Effector memory CD8-positive, alpha-beta T cell (primary cell): Measurements from ENCODE around the gene HDAC6.
"Not testable (repeated sequence)": the region's sequence is repeated elsewhere in the genome, so short reads cannot be mapped to it uniquely, and the experiment has no call there.

Experiments
- ATAC-seq: fragments of 150-1000 bp; cut with Tn5 transposase; replicated peaks from 2 replicates; pipeline ENCODE4 v1.10.0; 2021; ENCODE audit warnings: mild to moderate bottlenecking, moderate library complexity
- DNase-seq, 3 experiments: peaks; one replicate each; pipeline ENCODE4 v3.0.0; 2021
- H3K27ac Mint-ChIP-seq, 2 donors: one replicate each; pipeline ENCODE4 v1.8.0; 2022; ENCODE audit warnings: mild to moderate bottlenecking in 2 of 2, mixed read lengths in 2 of 2, moderate library complexity in 2 of 2
- H3K27me3 Mint-ChIP-seq, 2 donors: one replicate each; pipeline ENCODE4 v1.8.0; 2022; ENCODE audit warnings: mixed read lengths in 2 of 2
- H3K36me3 Mint-ChIP-seq: one replicate; pipeline ENCODE4 v1.8.0; 2022; ENCODE audit warnings: mild to moderate bottlenecking, moderate library complexity, mixed read lengths; ENCODE audit not compliant: insufficient read depth
- H3K4me1 Mint-ChIP-seq, 2 donors: one replicate each; pipeline ENCODE4 v1.8.0; 2022; ENCODE audit warnings: low read depth in 2 of 2, mixed read lengths in 2 of 2
- H3K4me3 Mint-ChIP-seq, 2 donors: one replicate each; pipeline ENCODE4 v1.8.0; 2022; ENCODE audit warnings: mild to moderate bottlenecking in 2 of 2, mixed read lengths in 2 of 2, moderate library complexity in 2 of 2
- H3K9me3 Mint-ChIP-seq, 2 donors: one replicate each; pipeline ENCODE4 v1.8.0; 2022; ENCODE audit warnings: mixed read lengths in 2 of 2

The HDAC6 gene

DNA sequence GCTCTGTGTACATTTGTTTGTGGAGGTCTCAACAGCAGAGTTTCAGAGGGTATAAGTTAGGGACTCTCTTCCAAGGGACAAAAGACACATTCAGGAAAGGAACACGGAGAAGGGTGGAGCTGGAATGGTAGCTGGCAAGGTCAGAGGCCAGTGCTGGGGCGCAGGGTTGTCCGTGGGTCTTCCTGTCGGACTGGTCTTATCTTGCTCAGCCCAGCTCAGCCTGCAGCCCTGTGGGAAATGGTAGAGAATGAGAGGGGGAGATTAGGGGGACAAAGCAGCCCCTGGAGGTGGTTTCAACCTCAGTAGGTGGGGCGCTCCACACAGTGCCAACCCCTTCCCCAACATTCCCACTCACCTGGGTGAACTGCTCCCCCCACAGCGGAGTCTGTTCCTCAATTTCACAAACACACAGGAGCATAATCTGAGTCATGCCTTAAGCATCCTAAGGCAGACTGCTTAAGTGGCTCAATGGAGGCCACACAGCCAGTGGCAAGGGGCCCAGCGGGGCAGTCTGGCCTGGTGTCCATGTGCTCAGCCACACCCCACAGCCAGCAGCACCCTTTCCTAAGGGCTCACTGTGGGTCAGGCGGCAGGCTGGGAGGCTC, 6.9 kb upstream of the HDAC6 start:
- H3K4me3 Mint-ChIP-seq = no peak overlapping the region
- H3K4me1 Mint-ChIP-seq = peaks cover 0 to under 1% of the 10 kb centered on the region in 2 donors
- H3K36me3 Mint-ChIP-seq = peaks cover 3% of the 10 kb centered on the region
- H3K9me3 Mint-ChIP-seq = no peaks in the 10 kb centered on the region
- no peaks in the 10 kb centered on the region for H3K27me3 Mint-ChIP-seq
- ATAC-seq (no peak), DNase-seq (no peak)
- no peak overlapping the region for H3K27ac Mint-ChIP-seq

DNA sequence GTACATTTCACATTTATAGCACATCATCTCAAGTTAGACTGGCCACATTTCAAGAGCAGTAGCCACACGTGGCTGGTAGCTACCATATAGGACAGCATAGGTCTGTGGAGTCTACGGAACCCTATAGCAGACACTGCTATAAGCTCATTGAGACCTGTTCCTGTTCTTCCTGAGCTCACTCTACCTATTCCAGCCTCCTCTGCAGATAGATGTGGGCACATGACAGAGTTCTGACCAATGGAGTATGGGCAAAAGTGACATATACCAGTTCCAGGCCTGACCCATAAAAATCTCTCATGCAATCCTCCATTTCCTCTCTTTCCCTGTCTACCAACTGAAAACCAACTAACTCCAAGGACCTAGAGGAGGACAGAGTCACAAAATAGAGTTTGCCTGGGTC, 3.5 kb upstream of the HDAC6 start:
- peaks cover 9 to 10% of the 10 kb centered on the region in 2 donors for H3K4me1 Mint-ChIP-seq
- ATAC-seq = no peak
- no peak for DNase-seq
- no peak overlapping the region for H3K27ac Mint-ChIP-seq
- no peaks in the 10 kb centered on the region for H3K27me3 Mint-ChIP-seq
- no peak overlapping the region for H3K4me3 Mint-ChIP-seq
- peaks cover 20% of the 10 kb centered on the region for H3K36me3 Mint-ChIP-seq
- no peaks in the 10 kb centered on the region for H3K9me3 Mint-ChIP-seq

DNA sequence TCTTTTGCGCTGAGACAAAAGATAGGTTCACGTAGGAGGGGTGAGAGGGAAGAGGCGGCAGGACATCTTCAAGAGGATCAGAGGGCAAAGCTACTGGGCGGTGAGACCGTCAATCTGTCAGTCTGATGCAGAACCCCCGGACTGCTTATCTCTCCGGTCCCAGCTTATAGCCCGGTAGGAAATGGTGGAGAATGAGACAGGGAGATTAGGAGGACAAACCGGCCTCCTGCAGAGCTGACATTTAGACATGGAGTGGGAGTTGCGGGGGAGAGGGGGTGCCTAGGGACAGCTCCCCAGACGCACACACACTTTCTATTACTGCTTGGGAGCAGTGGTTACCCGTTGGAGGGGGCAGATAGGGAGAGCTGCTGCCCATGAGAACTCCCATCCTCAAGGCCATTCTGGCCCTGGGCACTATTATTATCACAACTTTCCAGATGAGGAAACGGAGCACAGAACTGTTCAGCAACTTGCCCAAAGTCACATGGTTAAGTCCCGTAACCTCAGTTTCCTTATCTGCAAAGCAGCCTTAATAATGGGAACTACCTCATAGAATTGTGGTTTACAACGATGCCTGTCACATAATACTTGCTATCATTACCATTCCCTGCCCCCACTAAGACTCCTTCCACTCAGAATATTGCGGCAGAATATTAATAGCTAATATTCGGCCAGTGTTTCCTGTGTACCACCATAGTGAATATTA, 1.1 kb upstream of the HDAC6 start:
- H3K4me3 Mint-ChIP-seq = peak overlapping the region; percentile 93 to 95
- H3K27me3 Mint-ChIP-seq = no peaks in the 10 kb centered on the region
- H3K4me1 Mint-ChIP-seq = peaks cover 9 to 16% of the 10 kb centered on the region in 2 donors
- no peak for ATAC-seq
- peaks cover 17% of the 10 kb centered on the region for H3K36me3 Mint-ChIP-seq
- DNase-seq = peak in 1 of 3 experiments; percentile 1
- peak overlapping the region; percentile 96 for H3K27ac Mint-ChIP-seq
- H3K9me3 Mint-ChIP-seq = no peaks in the 10 kb centered on the region

DNA sequence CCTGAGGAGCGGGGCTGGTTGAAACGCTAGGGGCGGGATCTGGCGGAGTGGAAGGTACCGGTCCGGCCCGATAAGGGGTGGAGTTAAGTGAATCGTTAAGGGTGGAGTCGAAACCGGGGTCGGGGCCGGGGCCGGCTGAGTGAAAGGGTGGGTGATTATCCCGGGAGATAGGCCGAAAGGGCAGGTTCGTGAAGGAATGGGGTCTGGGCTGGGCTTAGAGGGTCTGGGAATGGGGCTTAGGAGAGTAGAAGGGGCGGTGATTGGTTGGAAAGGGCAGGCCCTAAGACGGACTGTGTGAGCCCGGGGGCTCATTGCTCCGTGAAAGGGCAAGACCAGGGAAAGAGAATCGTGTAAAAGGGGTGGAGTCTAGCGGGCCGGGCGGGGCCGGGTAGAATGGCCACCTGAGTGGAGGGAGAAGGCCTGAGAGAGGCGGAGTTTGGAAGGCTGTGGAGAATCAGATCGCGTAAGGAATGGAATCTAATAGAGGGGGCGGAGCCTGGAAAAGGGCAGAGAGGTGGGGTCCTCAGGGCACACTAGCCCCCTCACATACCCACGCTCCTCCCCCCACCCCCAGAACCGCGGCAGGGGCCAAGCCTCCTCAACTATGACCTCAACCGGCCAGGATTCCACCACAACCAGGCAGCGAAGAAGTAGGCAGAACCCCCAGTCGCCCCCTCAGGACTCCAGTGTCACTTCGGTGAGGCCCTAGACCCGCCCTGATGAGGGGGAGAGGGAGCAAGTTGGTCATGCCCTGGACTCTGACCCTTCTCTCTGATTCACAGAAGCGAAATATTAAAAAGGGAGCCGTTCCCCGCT, 430 bp downstream of the HDAC6 start:
- Mint-ChIP-seq H3K27ac (peak overlapping the region; percentile 96), H3K9me3 (no peaks in the 10 kb centered on the region), H3K4me1 (peaks cover 9 to 16% of the 10 kb centered on the region in 2 donors), H3K36me3 (peaks cover 23% of the 10 kb centered on the region), H3K4me3 (peak overlapping the region; percentile 93 to 95), H3K27me3 (no peaks in the 10 kb centered on the region)
- DNase-seq = peak in 1 of 3 experiments; percentile 50
- peak; percentile 18 for ATAC-seq

DNA sequence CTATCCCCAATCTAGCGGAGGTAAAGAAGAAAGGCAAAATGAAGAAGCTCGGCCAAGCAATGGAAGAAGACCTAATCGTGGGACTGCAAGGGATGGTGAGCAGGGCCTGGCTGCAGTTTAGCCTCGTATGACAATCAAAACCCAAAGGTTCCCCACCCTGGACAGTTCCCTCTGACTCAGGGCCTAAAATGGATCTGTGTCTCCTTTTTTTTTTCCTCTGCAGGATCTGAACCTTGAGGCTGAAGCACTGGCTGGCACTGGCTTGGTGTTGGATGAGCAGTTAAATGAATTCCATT, 986 bp downstream of the HDAC6 start:
- DNase-seq (no peak), ATAC-seq (no peak)
- Mint-ChIP-seq H3K9me3 (no peaks in the 10 kb centered on the region), H3K27ac (peak overlapping the region; percentile 46 to 96), H3K27me3 (no peaks in the 10 kb centered on the region), H3K4me1 (peaks cover 9 to 16% of the 10 kb centered on the region in 2 donors), H3K36me3 (peaks cover 23% of the 10 kb centered on the region), H3K4me3 (peak overlapping the region; percentile 93 to 95)

DNA sequence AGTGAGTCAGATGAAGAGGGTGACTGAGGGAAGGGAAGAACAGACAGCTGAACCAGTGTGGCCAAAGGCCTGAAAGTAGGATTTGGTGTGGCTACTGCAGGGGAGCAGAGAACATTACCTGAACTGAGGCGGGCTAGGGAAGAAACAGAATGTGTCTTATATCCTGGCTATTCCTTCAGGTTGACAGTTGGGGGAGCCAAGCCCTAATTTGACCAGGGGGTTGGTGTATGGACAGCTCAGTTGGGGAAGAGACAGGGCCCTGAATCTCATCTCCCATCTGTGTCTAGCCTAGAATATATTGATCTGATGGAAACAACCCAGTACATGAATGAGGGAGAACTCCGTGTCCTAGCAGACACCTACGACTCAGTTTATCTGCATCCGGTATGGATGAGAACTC, 4.2 kb downstream of the HDAC6 start:
- Mint-ChIP-seq H3K4me1 (peaks cover 4 to 10% of the 10 kb centered on the region in 2 donors), H3K27ac (peak overlapping the region in 1 of 2 donors; percentile 44), H3K36me3 (peaks cover 23% of the 10 kb centered on the region), H3K9me3 (no peaks in the 10 kb centered on the region), H3K27me3 (no peaks in the 10 kb centered on the region), H3K4me3 (no peak overlapping the region)
- no peak for ATAC-seq
- DNase-seq = no peak

DNA sequence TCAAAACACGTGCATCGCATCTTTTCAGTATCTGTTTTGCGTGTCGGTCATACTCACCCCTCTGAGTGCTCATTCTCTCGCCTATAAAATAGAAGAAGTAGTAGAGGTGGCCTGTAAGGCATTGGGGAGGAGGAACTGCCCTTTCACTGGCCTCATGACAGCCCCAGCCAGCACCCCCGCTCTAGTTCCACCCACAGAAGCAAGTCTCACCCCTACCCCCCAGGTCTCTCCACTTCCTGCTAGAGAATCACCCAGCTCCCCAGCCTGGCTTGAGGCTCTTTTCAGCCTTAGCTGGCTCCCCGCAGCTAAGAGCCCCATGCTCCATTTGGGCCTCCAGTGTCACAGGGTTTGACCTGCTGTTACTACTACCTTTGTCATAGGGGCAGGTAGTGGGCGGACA, 11.8 kb downstream of the HDAC6 start:
- H3K4me3 Mint-ChIP-seq = no peak overlapping the region
- H3K4me1 Mint-ChIP-seq = no peaks in the 10 kb centered on the region
- no peak for DNase-seq
- H3K36me3 Mint-ChIP-seq = peaks cover 15% of the 10 kb centered on the region
- H3K27ac Mint-ChIP-seq = no peak overlapping the region
- no peak for ATAC-seq
- no peaks in the 10 kb centered on the region for H3K27me3 Mint-ChIP-seq
- H3K9me3 Mint-ChIP-seq = no peaks in the 10 kb centered on the region

DNA sequence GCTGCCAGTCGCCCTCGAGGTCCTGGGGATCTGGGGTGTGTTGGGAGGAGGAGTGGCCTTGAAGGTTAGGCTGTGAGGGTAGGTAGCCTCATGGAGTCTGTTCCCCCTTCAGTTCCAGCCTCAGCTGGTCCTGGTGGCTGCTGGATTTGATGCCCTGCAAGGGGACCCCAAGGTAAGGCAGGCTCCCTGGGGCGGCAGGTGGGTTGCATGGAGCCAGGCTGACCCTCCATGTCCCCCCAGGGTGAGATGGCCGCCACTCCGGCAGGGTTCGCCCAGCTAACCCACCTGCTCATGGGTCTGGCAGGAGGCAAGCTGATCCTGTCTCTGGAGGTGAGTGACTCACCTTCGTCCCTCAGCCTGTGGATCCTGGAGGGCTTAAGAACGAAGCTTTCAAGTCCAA, 12.9 kb downstream of the HDAC6 start:
- no peaks in the 10 kb centered on the region for H3K9me3 Mint-ChIP-seq
- H3K27ac Mint-ChIP-seq = no peak overlapping the region
- H3K36me3 Mint-ChIP-seq = peaks cover 20% of the 10 kb centered on the region

DNA sequence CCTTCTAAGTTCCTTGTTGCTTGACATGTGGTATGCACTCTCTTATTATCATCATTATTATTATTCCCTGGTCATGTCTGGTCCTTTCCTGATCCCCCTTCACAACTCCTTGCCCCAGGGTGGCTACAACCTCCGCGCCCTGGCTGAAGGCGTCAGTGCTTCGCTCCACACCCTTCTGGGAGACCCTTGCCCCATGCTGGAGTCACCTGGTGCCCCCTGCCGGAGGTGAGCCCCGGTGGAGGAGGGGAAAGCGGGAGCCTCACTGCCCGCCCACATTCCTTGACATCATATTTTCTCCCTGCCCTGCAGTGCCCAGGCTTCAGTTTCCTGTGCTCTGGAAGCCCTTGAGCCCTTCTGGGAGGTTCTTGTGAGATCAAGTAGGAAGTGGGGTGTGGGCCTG, 13.4 kb downstream of the HDAC6 start:
- no peak for DNase-seq
- no peaks in the 10 kb centered on the region for H3K27me3 Mint-ChIP-seq
- no peaks in the 10 kb centered on the region for H3K4me1 Mint-ChIP-seq
- no peaks in the 10 kb centered on the region for H3K9me3 Mint-ChIP-seq
- ATAC-seq = no peak
- H3K4me3 Mint-ChIP-seq = no peak overlapping the region
- H3K27ac Mint-ChIP-seq = no peak overlapping the region
- H3K36me3 Mint-ChIP-seq = peaks cover 20% of the 10 kb centered on the region

More for the DNA sequence above, 12.9 kb downstream of the HDAC6 start:
- DNase-seq (no peak), ATAC-seq (no peak)
- H3K4me3 Mint-ChIP-seq = no peak overlapping the region
- no peaks in the 10 kb centered on the region for H3K27me3 Mint-ChIP-seq
- H3K4me1 Mint-ChIP-seq = no peaks in the 10 kb centered on the region

DNA sequence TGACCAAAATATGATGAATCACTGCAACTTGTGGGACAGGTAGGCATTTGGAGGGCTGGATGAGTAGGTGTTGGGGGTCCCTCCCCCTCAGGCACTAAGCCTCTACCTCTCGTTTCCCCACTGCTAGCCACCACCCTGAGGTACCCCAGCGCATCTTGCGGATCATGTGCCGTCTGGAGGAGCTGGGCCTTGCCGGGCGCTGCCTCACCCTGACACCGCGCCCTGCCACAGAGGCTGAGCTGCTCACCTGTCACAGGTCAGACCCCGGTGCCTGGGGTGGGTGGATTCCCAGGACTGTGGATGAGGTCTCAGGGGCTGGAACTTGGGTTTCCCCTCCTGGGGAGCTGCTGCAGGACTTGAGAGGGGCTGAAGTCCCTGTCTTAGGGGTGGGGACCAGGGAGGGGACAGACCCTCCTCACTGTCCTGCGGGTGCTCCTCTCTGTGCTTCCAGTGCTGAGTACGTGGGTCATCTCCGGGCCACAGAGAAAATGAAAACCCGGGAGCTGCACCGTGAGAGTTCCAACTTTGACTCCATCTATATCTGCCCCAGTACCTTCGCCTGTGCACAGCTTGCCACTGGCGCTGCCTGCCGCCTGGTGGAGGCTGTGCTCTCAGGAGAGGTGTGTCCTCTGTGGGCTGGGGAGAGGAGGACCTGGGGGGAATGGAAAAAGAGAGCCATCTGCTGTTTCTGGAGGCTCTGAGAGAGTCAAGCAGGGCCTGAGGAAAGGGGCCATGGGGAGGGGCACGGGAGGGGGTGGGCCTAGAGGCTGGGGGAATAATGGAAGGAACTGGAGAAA, 14.3 kb downstream of the HDAC6 start:
- DNase-seq (no peak), ATAC-seq (no peak)
- no peaks in the 10 kb centered on the region for H3K9me3 Mint-ChIP-seq
- no peak overlapping the region for H3K4me3 Mint-ChIP-seq
- no peaks in the 10 kb centered on the region for H3K4me1 Mint-ChIP-seq
- H3K36me3 Mint-ChIP-seq = peaks cover 17% of the 10 kb centered on the region
- H3K27me3 Mint-ChIP-seq = no peaks in the 10 kb centered on the region
- no peak overlapping the region for H3K27ac Mint-ChIP-seq

DNA sequence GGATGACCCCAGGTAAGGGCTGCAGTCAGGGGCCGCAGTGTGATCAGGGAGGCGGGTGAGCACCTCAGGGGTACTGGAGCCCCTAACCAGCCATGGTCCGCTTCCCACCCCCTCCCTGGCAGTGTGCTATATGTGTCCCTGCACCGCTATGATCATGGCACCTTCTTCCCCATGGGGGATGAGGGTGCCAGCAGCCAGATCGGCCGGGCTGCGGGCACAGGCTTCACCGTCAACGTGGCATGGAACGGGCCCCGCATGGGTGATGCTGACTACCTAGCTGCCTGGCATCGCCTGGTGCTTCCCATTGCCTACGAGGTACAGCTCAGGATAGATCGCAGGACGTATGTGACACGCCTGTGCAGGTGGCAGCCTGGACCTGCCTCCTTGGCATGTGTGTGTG, 16.2 kb downstream of the HDAC6 start:
- Mint-ChIP-seq H3K27ac (no peak overlapping the region), H3K4me1 (no peaks in the 10 kb centered on the region), H3K9me3 (no peaks in the 10 kb centered on the region), H3K36me3 (peaks cover 14% of the 10 kb centered on the region), H3K4me3 (no peak overlapping the region), H3K27me3 (no peaks in the 10 kb centered on the region)
- DNase-seq (no peak), ATAC-seq (no peak)

DNA sequence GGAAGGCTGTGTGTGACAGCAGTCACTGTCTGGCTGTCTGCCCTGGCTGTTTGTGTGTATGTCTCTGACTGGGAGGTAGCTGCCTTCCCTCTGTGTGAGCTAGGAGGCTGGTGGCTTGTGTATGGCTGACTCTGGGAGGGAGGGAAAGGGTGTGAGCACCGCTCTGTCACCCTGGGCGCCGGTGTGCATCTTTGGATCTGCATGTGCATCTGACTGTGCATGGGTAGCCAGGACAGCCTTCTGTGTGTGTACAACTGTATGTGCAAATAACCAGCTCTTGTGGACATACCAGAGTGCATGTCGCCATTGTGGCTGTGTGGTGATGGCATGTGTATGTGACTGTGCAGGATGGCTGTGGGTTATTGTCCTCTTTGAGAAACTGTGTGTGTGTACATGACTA, 17.0 kb downstream of the HDAC6 start:
- no peaks in the 10 kb centered on the region for H3K4me1 Mint-ChIP-seq
- H3K4me3 Mint-ChIP-seq = no peak overlapping the region
- no peak overlapping the region for H3K27ac Mint-ChIP-seq
- DNase-seq (no peak), ATAC-seq (no peak)
- H3K9me3 Mint-ChIP-seq = no peaks in the 10 kb centered on the region
- H3K36me3 Mint-ChIP-seq = peaks cover 10% of the 10 kb centered on the region
- no peaks in the 10 kb centered on the region for H3K27me3 Mint-ChIP-seq

DNA sequence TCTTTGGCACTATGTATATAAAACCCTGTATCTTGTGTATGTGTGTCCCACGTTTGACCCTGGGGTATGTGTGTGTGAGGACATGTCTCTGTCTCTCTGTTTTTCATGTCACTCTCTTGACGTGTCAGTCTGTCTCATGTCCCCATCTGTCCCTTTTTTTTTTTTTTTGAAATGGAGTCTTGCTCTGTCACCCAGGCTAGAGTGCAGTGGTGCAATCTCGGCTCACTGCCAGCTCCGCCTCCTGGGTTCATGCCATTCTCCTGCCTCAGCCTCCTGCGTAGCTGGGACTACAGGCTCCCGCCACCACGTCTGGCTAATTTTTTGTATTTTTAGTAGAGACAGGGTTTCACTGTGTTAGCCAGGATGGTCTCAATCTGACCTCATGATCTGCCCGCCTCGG, 17.5 kb downstream of the HDAC6 start:
- not testable (repeated sequence) for ATAC-seq
- H3K36me3 Mint-ChIP-seq = peaks cover 10% of the 10 kb centered on the region

More for the DNA sequence above, 17.5 kb downstream of the HDAC6 start:
- not testable (repeated sequence) for H3K4me3 Mint-ChIP-seq, H3K9me3 Mint-ChIP-seq, DNase-seq, H3K4me1 Mint-ChIP-seq, H3K27ac Mint-ChIP-seq, H3K27me3 Mint-ChIP-seq
